NCI-H2029 treated with DMSO at 0.1 percent for 48 hours (cell line): ENCODE measurements around the gene C2orf68.
"Not testable (repeated sequence)": the region's sequence is repeated elsewhere in the genome, so short reads cannot be mapped to it uniquely, and the experiment has no call there.

Experiments
- DNase-seq: peaks from one replicate; lab custom pipeline; 2025; lab: John Stamatoyannopoulos, UW

The C2orf68 gene

GRCh38 chr2:85598594-85599340 lies 13.1 kb downstream of the C2orf68 start:
- DNase-seq, result no peak

GRCh38 chr2:85597241-85597640 lies 14.6 kb downstream of the C2orf68 start:
- DNase-seq, result no peak

GRCh38 chr2:85596486-85597143 lies 15.3 kb downstream of the C2orf68 start:
- DNase-seq, result no peak

GRCh38 chr2:85596026-85596333 lies 15.9 kb downstream of the C2orf68 start:
- DNase-seq, result no peak

GRCh38 chr2:85595301-85596025 lies 16.4 kb downstream of the C2orf68 start, which contains the start of gene RNF181:
TSS of gene RNF181 (plus strand) at chr2:85595745. CDS start at chr2:85595764, 19 bp downstream.
- peak; percentile 94 for DNase-seq

- DNase-seq, result no peak
Observed at GRCh38 chr2:85594715-85595300, 17.1 kb downstream of the C2orf68 start.

- DNase-seq, result no peak
Observed at GRCh38 chr2:85593023-85593422, 18.8 kb downstream of the C2orf68 start.

- not testable (repeated sequence) for DNase-seq
Observed at GRCh38 chr2:85592299-85592698, 19.6 kb downstream of the C2orf68 start.

- no peak for DNase-seq
Observed at GRCh38 chr2:85591563-85591962, 20.3 kb downstream of the C2orf68 start.

- no peak for DNase-seq
Observed at GRCh38 chr2:85590950-85591349, 20.9 kb downstream of the C2orf68 start.

- DNase-seq, result peak; percentile 27
Observed at GRCh38 chr2:85589982-85590791, 21.7 kb downstream of the C2orf68 start.

- no peak for DNase-seq
Observed at GRCh38 chr2:85589181-85589580, 22.7 kb downstream of the C2orf68 start.

GRCh38 chr2:85588645-85589044 lies 23.2 kb downstream of the C2orf68 start:
- no peak for DNase-seq

- no peak for DNase-seq
Observed at GRCh38 chr2:85588236-85588635, 23.6 kb downstream of the C2orf68 start.

- no peak for DNase-seq
Observed at GRCh38 chr2:85585781-85586105, 26.1 kb downstream of the C2orf68 start.

GRCh38 chr2:85584857-85585780 lies 26.7 kb downstream of the C2orf68 start:
- no peak for DNase-seq

GRCh38 chr2:85584354-85584856 lies 27.5 kb downstream of the C2orf68 start, which contains the start of gene VAMP5:
TSS of gene VAMP5 (plus strand) at chr2:85584431. CDS start at chr2:85584491, 60 bp downstream.
- DNase-seq, result no peak

- DNase-seq, result no peak
Observed at GRCh38 chr2:85583667-85584353, 28.1 kb downstream of the C2orf68 start.

GRCh38 chr2:85582492-85582891 lies 29.4 kb downstream of the C2orf68 start:
- no peak for DNase-seq

- no peak for DNase-seq
Observed at GRCh38 chr2:85580206-85580605, 31.7 kb downstream of the C2orf68 start.
